IMR-90 (cell line): ENCODE measurements around the gene OMD. TPM values are rescaled to one million over a fixed set of nuclear protein-coding genes. Genes with fewer than 3 reads are reported as not detected.

Experiments
- ATAC-seq: fragments of 200-7000 bp; cut with Tn5 transposase; 2 replicates; pipeline ENCODE4 v1.9.1; 2020; ENCODE audit warnings: low read depth, mild to moderate bottlenecking, moderate library complexity
- BruUV-seq: library from RNA; stranded (reverse); fragments of 400-500 nt; replicated peaks from 2 replicates; lab custom pipeline; 2021; lab: Mats Ljungman, UMichigan
- CTCF ChIA-PET: fragments of 300-600 bp; formaldehyde crosslinking; extraction: SDS; loops from one replicate; lab custom pipeline; 2021; ENCODE audit warnings: antibody characterized with exemption; lab: Yijun Ruan, JAX
- POLR2A ChIA-PET: fragments of 300-600 bp; sonication (Branson Sonifier 250); formaldehyde crosslinking; loops from one replicate; lab custom pipeline; 2022; ENCODE audit warnings: antibody characterized with exemption; ENCODE audit not compliant: unreplicated experiment; lab: Charles Lee
- DNase-seq: peaks from one replicate; pipeline ENCODE4 v3.0.0; 2013
- H2AFZ ChIP-seq: replicated peaks from 2 replicates; pipeline ENCODE3; 2013; ENCODE audit warnings: low read length, mild to moderate bottlenecking; ENCODE audit not compliant: poor library complexity
- H2AK5ac ChIP-seq: 2 replicates; pipeline ENCODE4 v1.6.1; 2013; ENCODE audit warnings: low read depth, low read length, inconsistent platforms
- H2AK9ac ChIP-seq: replicated peaks from 2 replicates; pipeline ENCODE3; 2013; ENCODE audit warnings: mild to moderate bottlenecking, low read depth, low read length, moderate library complexity; ENCODE audit not compliant: poor library complexity
- H2BK120ac ChIP-seq: 2 replicates; pipeline ENCODE4 v1.6.1; 2013; ENCODE audit warnings: low read depth, low read length, inconsistent platforms
- H2BK15ac ChIP-seq: 3 replicates; pipeline ENCODE4 v1.6.1; 2013; ENCODE audit warnings: low read depth, low read length, inconsistent platforms
- H2BK20ac ChIP-seq: 2 replicates; pipeline ENCODE4 v1.6.1; 2013; ENCODE audit warnings: low read depth, mild to moderate bottlenecking, inconsistent platforms, low read length, moderate library complexity
- H2BK5ac ChIP-seq: 2 replicates; pipeline ENCODE4 v1.6.1; 2013; ENCODE audit warnings: mild to moderate bottlenecking, low read depth, low read length, inconsistent platforms; ENCODE audit not compliant: poor library complexity, severe bottlenecking
- H3K14ac ChIP-seq: replicated peaks from 2 replicates; pipeline ENCODE4 v1.6.1; 2013; ENCODE audit warnings: low read depth, low read length, inconsistent platforms
- H3K18ac ChIP-seq: 2 replicates; pipeline ENCODE4 v1.6.1; 2013; ENCODE audit warnings: low read depth, low read length, control low read depth
- H3K23ac ChIP-seq: 2 replicates; pipeline ENCODE4 v1.6.1; 2013; ENCODE audit warnings: low read depth, low read length, inconsistent platforms
- H3K27ac ChIP-seq: 2 replicates; pipeline ENCODE4 v1.5.1; 2013; ENCODE audit warnings: mild to moderate bottlenecking, control low read depth, low read length; ENCODE audit not compliant: insufficient read depth
- H3K27me3 ChIP-seq: 2 replicates; pipeline ENCODE4 v1.6.1; 2013; ENCODE audit warnings: low read length; ENCODE audit not compliant: control insufficient read depth, insufficient read depth
- H3K36me3 ChIP-seq: 2 replicates; pipeline ENCODE4 v1.6.1; 2013; ENCODE audit warnings: low read length, mixed read lengths; ENCODE audit not compliant: control insufficient read depth, insufficient read depth
- H3K4ac ChIP-seq: 2 replicates; pipeline ENCODE4 v1.6.1; 2013; ENCODE audit warnings: low read depth, low read length, inconsistent platforms
- H3K4me1 ChIP-seq: 2 replicates; pipeline ENCODE4 v1.6.1; 2013; ENCODE audit warnings: low read length, mixed read lengths; ENCODE audit not compliant: control insufficient read depth, insufficient read depth
- H3K4me2 ChIP-seq: 2 replicates; pipeline ENCODE4 v1.6.1; 2013; ENCODE audit warnings: low read depth, mild to moderate bottlenecking, control low read depth, low read length, moderate library complexity
- H3K4me3 ChIP-seq: 2 replicates; pipeline ENCODE4 v1.5.1; 2013; ENCODE audit warnings: low read depth, mild to moderate bottlenecking, control low read depth, low read length, moderate library complexity; ENCODE audit not compliant: insufficient read depth
- H3K56ac ChIP-seq: 2 replicates; pipeline ENCODE4 v1.6.1; 2013; ENCODE audit warnings: low read length, inconsistent platforms; ENCODE audit not compliant: insufficient read depth; ENCODE audit errors: extremely low read depth
- H3K79me1 ChIP-seq, 2 experiments: 2 replicates each; pipeline ENCODE4 v1.6.1; 2013; ENCODE audit warnings: low read length in 2 of 2, inconsistent platforms in 1 of 2, low read depth in 1 of 2
- H3K9ac ChIP-seq: 2 replicates; pipeline ENCODE4 v1.6.1; 2013; ENCODE audit warnings: low read depth, low read length, control low read depth
- H3K9me1 ChIP-seq: 2 replicates; pipeline ENCODE4 v1.6.1; 2013; ENCODE audit warnings: low read length, inconsistent platforms; ENCODE audit not compliant: insufficient read depth
- H3K9me3 ChIP-seq: 2 replicates; pipeline ENCODE4 v1.6.1; 2013; ENCODE audit warnings: low read length; ENCODE audit not compliant: control insufficient read depth, insufficient read depth
- H4K20me1 ChIP-seq: 2 replicates; pipeline ENCODE4 v1.6.1; 2013; ENCODE audit warnings: low read length, inconsistent platforms; ENCODE audit not compliant: insufficient read depth
- H4K5ac ChIP-seq: 2 replicates; pipeline ENCODE4 v1.6.1; 2013; ENCODE audit warnings: mild to moderate bottlenecking, low read depth, low read length, control low read depth
- H4K8ac ChIP-seq, 2 experiments: 2 replicates each; pipeline ENCODE4 v1.6.1; 2013; ENCODE audit warnings: low read depth in 2 of 2, low read length in 2 of 2, control low read depth in 1 of 2, inconsistent platforms in 1 of 2
- H4K91ac ChIP-seq: 2 replicates; pipeline ENCODE4 v1.6.1; 2013; ENCODE audit warnings: low read depth, low read length, inconsistent platforms; ENCODE audit not compliant: insufficient read depth
- POLR2A ChIP-seq: IDR thresholded peaks from 2 replicates; pipeline ENCODE4 v1.6.1; 2012; ENCODE audit warnings: mild to moderate bottlenecking, low read depth, low read length
- WGBS, 2 experiments: methylation state at CpG; one replicate each; pipeline versions ENCODE4 v1.1.5 to v1.1.7; 2013; ENCODE audit warnings: missing lambda C conversion rate in 2 of 2; ENCODE audit not compliant: insufficient read length in 1 of 2; ENCODE audit errors: extremely low coverage in 2 of 2; 5-methylcytosine and 5-hydroxymethylcytosine counted together
- dilution Hi-C: fragments of 300-500 bp; cut with HindIII; formaldehyde crosslinking; loops from one replicate; pipeline ENCODE4 v1.14.3; 2018; ENCODE audit warnings: low sequenced_read_pairs; ENCODE audit not compliant: unreplicated experiment
- in situ Hi-C: fragments of 300-500 bp; cut with MboI; formaldehyde crosslinking; loops from 3 replicates; pipeline ENCODE4 v1.14.3; 2019; ENCODE audit warnings: low sequenced_read_pairs, inconsistent platforms, mixed read lengths
- intact Hi-C: fragments of 100-400 bp; cut with micrococcal nuclease; formaldehyde crosslinking; loops from 2 replicates; pipeline ENCODE4 v1.10.0; 2022
- polyA plus RNA-seq, 3 experiments: library from polyadenylated mRNA; depleted of rRNA; stranded (reverse); fragments of >200 nt; gene quantifications; 2 replicates each; pipeline ENCODE4 v1.2.3, GENCODE V29; 2012; ENCODE audit warnings: low replicate concordance in 1 of 3
- total RNA-seq: library from RNA; depleted of rRNA; stranded (reverse); fragments of >200 nt; gene quantifications from 2 replicates; pipeline ENCODE4 v1.2.3, GENCODE V29; 2012

Gene OMD
- total and polyA plus RNA-seq, 2 of the 4 experiments (the other 2 are of a cell fraction), result not detected

- H3K36me3 ChIP-seq, result no peaks in the 10 kb centered on the region
- no peak for TF ChIP-seq POLR2A
- no peak overlapping the region for H2BK5ac ChIP-seq
- H3K14ac ChIP-seq, result no peak overlapping the region
- dilution Hi-C loops (no loop called here), intact Hi-C loops (no loop called here), in situ Hi-C loops (loop anchor here (10.0 kb wide), 2 partner anchors 202 to 298 kb away; no protein-coding TSS in a partner anchor)
- H2BK20ac ChIP-seq, result no peak overlapping the region
- no peak overlapping the region for H2AK9ac ChIP-seq
- no peak overlapping the region for H2AK5ac ChIP-seq
- H3K4me1 ChIP-seq, result no peaks in the 10 kb centered on the region
- H4K91ac ChIP-seq, result no peak overlapping the region
- no peaks in the 10 kb centered on the region for H3K79me1 ChIP-seq
- no peak overlapping the region for H3K9ac ChIP-seq
- no peak overlapping the region for H3K56ac ChIP-seq
- no peak overlapping the region for H2AFZ ChIP-seq
- no peak overlapping the region for H3K4ac ChIP-seq
- no peak overlapping the region for H3K27ac ChIP-seq
- no peak overlapping the region for H4K5ac ChIP-seq
- H3K23ac ChIP-seq, result no peak overlapping the region
- H4K8ac ChIP-seq, result no peak overlapping the region
- DNase-seq, result no peak
- no peaks in the 10 kb centered on the region for H3K9me3 ChIP-seq
- no peak for ATAC-seq
- BruUV-seq, result no TSS peak
- no peak overlapping the region for H2BK15ac ChIP-seq
- no peaks in the 10 kb centered on the region for H3K27me3 ChIP-seq
- WGBS, 2 experiments, result no CpG with 5 or more reads among the region's 5 CpGs
- CTCF ChIA-PET, result no interaction called here
- H4K20me1 ChIP-seq, result no peaks in the 10 kb centered on the region
- H3K4me3 ChIP-seq, result no peak overlapping the region
- no peak overlapping the region for H2BK120ac ChIP-seq
- H3K4me2 ChIP-seq, result no peak overlapping the region
- H3K9me1 ChIP-seq, result no peaks in the 10 kb centered on the region
- no peak overlapping the region for H3K18ac ChIP-seq
- POLR2A ChIA-PET, result no interaction called here
Measured at GRCh38 chr9:92432972-92433548, 8.8 kb upstream of the OMD start.
